ENCODE results near the gene PRPF31. TPM values are rescaled to one million over a fixed set of nuclear protein-coding genes. Genes with fewer than 3 reads are reported as not detected.
A peak's percentile ranks its signal among the peaks of the same experiment; 100 is the strongest.

The PRPF31 gene
- total and polyA plus RNA-seq, 4 donors, result 34.1 to 54.1 (median 51.7) TPM

DNA sequence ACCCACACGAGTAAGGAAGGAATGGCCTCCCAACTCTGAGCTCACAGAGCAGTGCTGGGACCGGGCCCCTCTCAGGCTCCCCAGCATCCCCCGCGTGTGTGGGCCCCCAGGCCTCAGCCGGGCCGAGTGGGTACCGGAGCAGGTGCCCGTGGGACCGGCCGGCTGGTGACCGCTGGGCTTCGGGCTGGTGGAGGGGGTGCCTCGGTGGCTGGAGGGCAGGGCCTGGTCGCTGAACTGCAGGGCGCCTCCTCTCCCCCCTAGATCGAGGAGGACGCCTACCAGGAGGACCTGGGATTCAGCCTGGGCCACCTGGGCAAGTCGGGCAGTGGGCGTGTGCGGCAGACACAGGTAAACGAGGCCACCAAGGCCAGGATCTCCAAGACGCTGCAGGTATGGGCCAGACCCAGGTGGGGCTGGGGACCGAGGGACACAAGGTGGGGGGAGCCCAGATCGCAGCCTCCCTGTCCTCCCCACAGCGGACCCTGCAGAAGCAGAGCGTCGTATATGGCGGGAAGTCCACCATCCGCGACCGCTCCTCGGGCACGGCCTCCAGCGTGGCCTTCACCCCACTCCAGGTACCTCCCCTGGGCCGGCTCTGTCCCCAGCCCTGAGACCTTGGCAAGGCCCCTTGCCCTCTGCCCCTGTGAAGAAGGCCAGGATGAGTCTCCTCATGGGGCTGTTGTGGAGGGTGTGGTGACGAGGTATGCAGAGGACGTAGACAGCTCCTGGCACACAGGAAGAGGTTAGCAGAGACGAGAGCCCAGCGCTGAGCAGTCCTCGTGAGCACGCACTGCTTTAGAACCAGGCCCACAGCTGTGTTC lies 13.5 kb downstream of the PRPF31 start:
- no peaks in the 10 kb centered on the region for H3K4me1 ChIP-seq (ENCODE audit: control insufficient read depth in 5 of 5, insufficient read depth in 5 of 5, low read length in 5 of 5)
- no peak overlapping the region for H3K9ac ChIP-seq (ENCODE audit: insufficient read depth in 1 of 2, low read length in 2 of 2)
- H3K27me3 ChIP-seq (ENCODE audit: control insufficient read depth in 3 of 3, insufficient read depth in 3 of 3, low read length in 2 of 3), result no peaks in the 10 kb centered on the region
- 97% methylated on average over 40 to 41 of the region's 41 CpGs for WGBS, 2 donors
- H3K9me3 ChIP-seq (ENCODE audit: control insufficient read depth in 4 of 4, insufficient read depth in 3 of 4, low read length in 3 of 4), result no peaks in the 10 kb centered on the region
- TF ChIP-seq, protein P1, sequence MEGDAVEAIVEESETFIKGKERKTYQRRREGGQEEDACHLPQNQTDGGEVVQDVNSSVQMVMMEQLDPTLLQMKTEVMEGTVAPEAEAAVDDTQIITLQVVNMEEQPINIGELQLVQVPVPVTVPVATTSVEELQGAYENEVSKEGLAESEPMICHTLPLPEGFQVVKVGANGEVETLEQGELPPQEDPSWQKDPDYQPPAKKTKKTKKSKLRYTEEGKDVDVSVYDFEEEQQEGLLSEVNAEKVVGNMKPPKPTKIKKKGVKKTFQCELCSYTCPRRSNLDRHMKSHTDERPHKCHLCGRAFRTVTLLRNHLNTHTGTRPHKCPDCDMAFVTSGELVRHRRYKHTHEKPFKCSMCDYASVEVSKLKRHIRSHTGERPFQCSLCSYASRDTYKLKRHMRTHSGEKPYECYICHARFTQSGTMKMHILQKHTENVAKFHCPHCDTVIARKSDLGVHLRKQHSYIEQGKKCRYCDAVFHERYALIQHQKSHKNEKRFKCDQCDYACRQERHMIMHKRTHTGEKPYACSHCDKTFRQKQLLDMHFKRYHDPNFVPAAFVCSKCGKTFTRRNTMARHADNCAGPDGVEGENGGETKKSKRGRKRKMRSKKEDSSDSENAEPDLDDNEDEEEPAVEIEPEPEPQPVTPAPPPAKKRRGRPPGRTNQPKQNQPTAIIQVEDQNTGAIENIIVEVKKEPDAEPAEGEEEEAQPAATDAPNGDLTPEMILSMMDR (IDR thresholded peaks at IDR 0.05; ENCODE audit: control extremely low read depth, extremely low read depth), result no peak
- peaks cover 11 to 69% (median 29%) of the 10 kb centered on the region in 4 donors for H3K36me3 ChIP-seq (ENCODE audit: control insufficient read depth in 4 of 4, insufficient read depth in 4 of 4, low read length in 4 of 4)
- DNase-seq, result no peak
- no peak overlapping the region for H3K4me3 ChIP-seq
- no peak overlapping the region for H3K27ac ChIP-seq (ENCODE audit: low read depth in 1 of 2, low read length in 1 of 2)
- ATAC-seq (ENCODE audit: insufficient read depth, low FRiP score), result no peak

DNA sequence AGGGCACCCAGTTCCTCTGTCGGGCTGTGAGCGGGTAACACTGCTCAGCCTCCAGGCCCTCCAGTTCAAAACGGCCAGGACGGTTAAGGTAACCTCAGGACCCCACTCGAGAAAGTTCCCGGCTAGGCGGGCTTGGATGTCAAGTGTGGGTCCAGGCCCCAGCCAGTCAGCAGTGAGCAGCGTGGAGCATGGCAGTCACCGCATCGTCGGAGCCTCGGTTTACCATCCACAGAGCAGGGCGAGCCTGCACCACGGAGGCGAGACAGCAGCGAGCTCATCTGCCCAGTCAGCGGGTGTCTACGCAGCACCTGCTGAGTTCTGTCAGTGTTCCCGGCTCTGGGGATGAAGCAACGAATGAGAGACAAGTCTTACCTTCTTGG lies 14.1 kb downstream of the PRPF31 start:
- no peak overlapping the region for H3K27ac ChIP-seq (ENCODE audit: low read depth in 1 of 2, low read length in 1 of 2)
- H3K4me1 ChIP-seq (ENCODE audit: control insufficient read depth in 5 of 5, insufficient read depth in 5 of 5, low read length in 5 of 5), result no peaks in the 10 kb centered on the region
- no peak overlapping the region for H3K9ac ChIP-seq (ENCODE audit: insufficient read depth in 1 of 2, low read length in 2 of 2)
- no peaks in the 10 kb centered on the region for H3K27me3 ChIP-seq (ENCODE audit: control insufficient read depth in 3 of 3, insufficient read depth in 3 of 3, low read length in 2 of 3)
- DNase-seq (no peak), ATAC-seq (ENCODE audit: insufficient read depth, low FRiP score) (no peak)
- H3K4me3 ChIP-seq, result no peak overlapping the region
- H3K9me3 ChIP-seq (ENCODE audit: control insufficient read depth in 4 of 4, insufficient read depth in 3 of 4, low read length in 3 of 4), result no peaks in the 10 kb centered on the region
- 97 to 98% methylated on average over 20 of the region's 20 CpGs for WGBS, 2 donors
- TF ChIP-seq, protein P1 (IDR thresholded peaks at IDR 0.05; ENCODE audit: control extremely low read depth, extremely low read depth), result no peak
- H3K36me3 ChIP-seq (ENCODE audit: control insufficient read depth in 4 of 4, insufficient read depth in 4 of 4, low read length in 4 of 4), result peaks cover 10 to 63% (median 26%) of the 10 kb centered on the region in 4 donors

DNA sequence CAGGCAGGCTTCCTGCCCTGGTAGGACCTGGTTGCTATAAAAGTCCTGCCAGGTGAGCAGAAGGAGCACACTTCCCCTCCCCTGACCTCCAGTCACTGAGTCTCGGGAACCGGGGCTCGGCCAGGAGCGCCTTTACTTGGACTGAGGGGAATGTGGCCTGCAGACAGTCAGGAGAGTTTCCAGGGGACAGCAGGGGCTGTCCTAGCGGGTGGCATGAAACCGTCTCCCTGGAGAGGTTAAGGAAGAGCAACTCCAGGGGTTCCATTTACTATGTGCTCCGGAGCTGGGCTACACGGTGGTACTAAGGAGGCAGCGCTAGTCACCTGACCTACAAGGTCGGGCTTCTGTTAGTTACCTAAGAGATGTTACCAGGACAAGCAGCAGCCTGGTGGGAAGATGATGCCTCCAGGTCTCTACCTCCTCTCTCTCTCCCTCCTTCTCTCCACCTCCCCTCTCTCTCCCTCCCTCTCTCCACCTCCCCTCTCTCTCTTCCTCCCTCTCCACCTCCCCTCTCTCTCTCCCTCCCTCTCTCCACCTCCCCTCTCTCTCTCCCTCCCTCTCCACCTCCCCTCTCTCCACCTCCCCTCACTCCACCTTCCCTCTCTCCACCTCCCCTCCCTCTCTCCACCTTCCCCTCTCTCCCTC lies 17.9 kb downstream of the PRPF31 start:
- ATAC-seq (ENCODE audit: insufficient read depth, low FRiP score), result no peak
- H3K4me3 ChIP-seq, result no peak overlapping the region
- H3K9ac ChIP-seq (ENCODE audit: insufficient read depth in 1 of 2, low read length in 2 of 2), result no peak overlapping the region
- DNase-seq, result peak in 2 of 3 donors; percentile 46 to 55
- no peaks in the 10 kb centered on the region for H3K27me3 ChIP-seq (ENCODE audit: control insufficient read depth in 3 of 3, insufficient read depth in 3 of 3, low read length in 2 of 3)
- TF ChIP-seq, protein P1 (IDR thresholded peaks at IDR 0.05; ENCODE audit: control extremely low read depth, extremely low read depth), result no peak
- H3K9me3 ChIP-seq (ENCODE audit: control insufficient read depth in 4 of 4, insufficient read depth in 3 of 4, low read length in 3 of 4), result no peaks in the 10 kb centered on the region
- peaks cover 3 to 29% (median 18%) of the 10 kb centered on the region in 4 donors for H3K36me3 ChIP-seq (ENCODE audit: control insufficient read depth in 4 of 4, insufficient read depth in 4 of 4, low read length in 4 of 4)
- peaks cover 0 to 10% (median 5%) of the 10 kb centered on the region in 5 donors for H3K4me1 ChIP-seq (ENCODE audit: control insufficient read depth in 5 of 5, insufficient read depth in 5 of 5, low read length in 5 of 5)
- H3K27ac ChIP-seq (ENCODE audit: low read depth in 1 of 2, low read length in 1 of 2), result no peak overlapping the region
- WGBS, 2 donors, result 83 to 88% methylated on average over 10 of the region's 10 CpGs
